NCI-H187 (cell line): ENCODE results near the gene PCDHA10.

ENCODE experiments used
- DNase-seq, 2 experiments: peaks; one replicate each; lab custom pipeline; 2025; lab: John Stamatoyannopoulos, UW

Gene PCDHA10

DNA sequence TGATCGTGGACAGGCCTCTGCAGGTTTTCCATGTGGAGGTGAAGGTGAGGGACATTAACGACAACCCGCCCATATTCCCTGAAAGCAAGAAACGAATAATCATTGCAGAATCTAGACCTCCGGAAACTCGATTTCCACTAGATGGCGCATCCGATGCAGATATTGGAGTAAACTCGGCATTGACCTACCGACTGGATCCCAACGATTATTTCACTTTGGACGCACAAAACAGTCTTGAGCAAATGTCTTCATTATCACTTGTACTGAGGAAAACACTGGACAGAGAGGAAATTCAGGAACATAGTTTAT, 26.8 kb downstream of the PCDHA10 start:
- no peak for DNase-seq

DNA sequence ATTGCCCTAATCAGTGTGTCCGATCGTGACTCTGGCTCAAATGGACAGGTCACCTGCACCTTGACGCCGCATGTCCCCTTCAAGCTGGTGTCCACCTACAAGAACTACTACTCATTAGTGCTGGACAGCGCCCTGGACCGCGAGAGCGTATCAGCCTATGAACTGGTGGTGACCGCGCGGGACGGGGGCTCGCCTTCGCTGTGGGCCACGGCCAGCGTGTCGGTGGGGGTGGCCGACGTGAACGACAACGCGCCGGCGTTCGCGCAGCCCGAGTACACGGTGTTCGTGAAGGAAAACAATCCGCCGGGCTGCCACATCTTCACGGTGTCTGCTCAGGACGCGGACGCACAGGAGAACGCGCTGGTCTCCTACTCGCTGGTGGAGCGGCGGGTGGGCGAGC, 27.7 kb downstream of the PCDHA10 start:
- no peak for DNase-seq

DNA sequence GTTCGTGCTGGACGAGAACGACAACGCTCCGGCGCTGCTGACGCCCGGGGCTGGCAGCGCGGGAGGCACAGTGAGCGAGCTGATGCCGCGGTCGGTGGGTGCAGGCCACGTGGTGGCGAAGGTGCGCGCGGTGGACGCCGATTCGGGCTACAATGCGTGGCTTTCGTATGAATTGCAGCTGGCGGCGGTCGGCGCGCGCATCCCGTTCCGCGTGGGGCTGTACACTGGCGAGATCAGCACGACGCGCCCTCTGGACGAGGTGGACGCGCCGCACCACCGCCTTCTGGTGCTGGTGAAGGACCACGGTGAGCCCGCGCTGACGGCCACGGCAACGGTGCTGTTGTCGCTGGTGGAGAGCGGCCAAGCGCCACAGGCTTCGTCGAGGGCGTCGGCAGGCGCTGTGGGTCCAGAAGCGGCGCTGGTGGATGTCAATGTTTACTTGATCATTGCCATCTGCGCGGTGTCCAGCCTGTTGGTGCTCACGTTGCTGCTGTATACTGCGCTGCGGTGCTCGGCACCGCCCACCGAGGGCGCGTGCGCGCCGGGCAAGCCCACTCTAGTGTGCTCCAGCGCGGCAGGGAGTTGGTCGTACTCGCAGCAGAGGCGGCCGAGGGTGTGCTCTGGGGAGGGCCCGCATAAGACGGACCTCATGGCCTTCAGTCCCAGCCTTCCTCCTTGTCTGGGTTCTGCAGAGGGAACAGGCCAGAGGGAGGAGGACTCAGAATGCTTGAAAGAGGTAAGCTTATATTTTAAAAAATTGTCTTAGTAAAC, 28.4 kb downstream of the PCDHA10 start:
- DNase-seq, result no peak

DNA sequence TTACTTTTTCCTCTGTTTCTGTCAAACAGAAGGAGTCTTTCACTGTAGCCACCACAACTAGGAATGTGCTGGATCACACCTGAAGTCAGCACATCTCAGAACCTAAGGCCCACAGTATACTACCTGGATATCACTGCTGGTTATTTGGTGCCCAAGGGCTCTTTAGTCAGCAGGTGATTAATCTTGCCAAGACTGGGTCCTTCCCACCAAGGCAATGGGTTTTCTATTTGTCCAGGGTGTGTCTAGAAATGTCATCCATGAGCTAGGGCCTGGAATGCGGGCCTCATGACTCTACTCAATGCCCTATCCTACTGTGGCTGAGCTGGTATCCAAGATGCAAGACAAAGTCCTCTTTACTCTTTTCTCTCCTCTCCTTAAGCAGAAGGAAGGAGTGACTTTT, 60.6 kb downstream of the PCDHA10 start:
- no peak for DNase-seq
